HepG2 (cell line): ENCODE data around the gene HSPA1L.

Experiments
- CEBPB ChIP-seq: IDR thresholded peaks from 2 replicates; pipeline ENCODE4 v1.6.1; 2011; ENCODE audit warnings: low read depth, low read length, improper control_type of control experiment, borderline replicate concordance
- EZH2 ChIP-seq: conservative IDR thresholded peaks from 2 replicates; pipeline ENCODE4 v1.6.1; 2012; ENCODE audit warnings: mild to moderate bottlenecking, low read depth, low read length, moderate library complexity
- IKZF1 ChIP-seq: fragments of 450-650 bp; IDR thresholded peaks from 2 replicates; pipeline ENCODE4 v1.7.1; 2016
- MEIS1 ChIP-seq: sonication (generic); formaldehyde crosslinking; IDR thresholded peaks from 2 replicates; pipeline ENCODE4 v1.9.0; 2021; ENCODE audit warnings: mild to moderate bottlenecking, missing genetic modification reagents, moderate library complexity, borderline replicate concordance

GRCh38 chr6:31815025-31815838 lies at the start of gene HSPA1L, which contains the start of gene HSPA1A:
- TF ChIP-seq EZH2 (no peak), MEIS1 (CRISPR knock-in tag) (no peak), CEBPB (no peak), IKZF1 (no peak)
